ENCODE measurements around the gene TRMU. TPM values are rescaled to one million over a fixed set of nuclear protein-coding genes. Genes with fewer than 3 reads are reported as not detected.

The TRMU gene
- total and polyA plus RNA-seq, 4 donors, result 14.3 to 34.4 (median 18.6) TPM

DNA sequence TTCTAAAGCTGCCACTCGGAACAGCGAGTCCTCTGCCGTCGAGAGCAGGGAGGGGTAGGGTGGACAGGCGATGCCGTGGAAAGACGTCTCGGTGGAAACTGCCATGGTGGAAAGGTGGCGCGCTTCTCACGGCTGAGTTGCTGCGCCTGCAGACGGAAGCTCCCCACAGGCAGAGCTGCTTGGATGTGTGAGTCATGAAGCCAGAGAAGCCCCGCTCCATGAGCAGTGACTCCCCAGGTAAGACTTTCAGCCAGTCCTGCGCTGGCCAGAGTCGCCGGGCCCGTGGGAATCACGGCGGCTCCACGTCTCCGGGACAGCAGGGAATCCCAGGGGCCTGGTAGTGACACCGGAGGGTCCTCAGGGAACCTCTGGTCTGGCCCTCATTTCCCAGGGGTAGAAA, 4.0 kb upstream of the TRMU start:
- TF ChIP-seq HNF4G (IDR thresholded peaks at IDR 0.05) (no peak), REST (IDR thresholded peaks at IDR 0.05) (no peak), FOXA1 (IDR thresholded peaks at IDR 0.05) (no peak), FOXA2 (IDR thresholded peaks at IDR 0.05) (no peak), GABPA (IDR thresholded peaks at IDR 0.05 in 1 of 2, conservative IDR thresholded peaks at IDR 0.05 in 1 of 2) (no peak)
- H3K36me3 ChIP-seq (ENCODE audit: control insufficient read depth in 4 of 4, insufficient read depth in 3 of 4, low read depth in 1 of 4, low read length in 3 of 4), result no peaks in the 10 kb centered on the region
- no peak for DNase-seq (ENCODE audit: low spot score)
- peaks cover 0 to 3% (median under 1%) of the 10 kb centered on the region in 4 donors for H3K4me1 ChIP-seq (ENCODE audit: control insufficient read depth in 4 of 4, insufficient read depth in 4 of 4, low read length in 3 of 4)
- no peak overlapping the region for H3K27ac ChIP-seq (ENCODE audit: low read depth in 1 of 2, low read length in 2 of 2)
- no peaks in the 10 kb centered on the region for H3K27me3 ChIP-seq (ENCODE audit: control insufficient read depth in 4 of 4, insufficient read depth in 4 of 4, low read length in 3 of 4)
- H3K4me3 ChIP-seq (ENCODE audit: low read depth in 1 of 3, low read length in 3 of 3), result no peak overlapping the region
- H3K9me3 ChIP-seq (ENCODE audit: control insufficient read depth in 4 of 4, low read length in 3 of 4), result no peaks in the 10 kb centered on the region
- no peak overlapping the region for H3K9ac ChIP-seq (ENCODE audit: low read depth in 1 of 2, low read length in 2 of 2)
- WGBS, result 98% methylated on average over 23 of the region's 23 CpGs

DNA sequence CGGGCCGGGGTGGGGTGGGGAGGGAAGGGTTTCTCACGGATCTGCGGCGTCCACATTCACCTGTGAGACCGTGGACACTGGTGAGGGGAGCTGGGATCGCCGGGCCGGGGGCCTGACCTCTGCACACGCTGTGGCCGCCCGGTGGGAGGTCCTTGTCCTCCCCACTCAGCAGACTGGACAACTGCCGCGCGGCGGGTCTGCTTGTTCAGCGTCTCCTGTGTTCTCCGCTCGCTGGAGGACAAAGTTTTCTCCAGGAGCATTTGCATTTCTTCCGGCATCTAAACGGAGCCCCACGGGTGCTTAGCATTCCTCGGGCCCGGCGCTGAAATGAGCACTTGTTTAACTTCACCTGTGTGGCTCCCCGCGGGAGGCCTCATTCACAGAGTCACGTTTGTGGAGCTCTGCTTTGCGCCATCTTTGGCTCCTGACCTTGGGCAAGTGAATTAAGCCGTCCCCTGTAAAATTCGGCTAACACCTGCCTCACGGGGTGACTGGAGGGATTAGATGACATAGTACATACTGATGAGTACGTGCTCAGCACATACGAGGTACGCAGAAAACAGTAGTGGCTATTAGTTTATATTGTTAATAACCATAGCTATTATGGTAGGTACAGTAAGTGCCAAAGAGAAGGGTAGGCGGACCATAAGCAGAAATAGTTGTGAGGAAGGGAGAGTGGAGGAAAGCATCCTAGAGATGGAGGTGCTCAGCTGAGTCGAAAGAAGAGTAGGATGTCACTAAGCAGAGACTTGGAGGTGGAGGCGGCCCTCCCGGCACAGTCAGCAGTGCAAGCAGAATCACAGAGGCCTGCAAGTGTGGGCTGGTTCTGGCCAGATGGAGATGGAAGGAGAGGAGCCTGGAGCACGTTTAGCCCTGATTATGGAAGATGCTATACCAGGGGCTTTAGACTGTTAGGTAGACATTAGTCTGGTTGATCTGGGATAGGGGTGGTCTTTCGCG, 885 bp downstream of the TRMU start:
- DNase-seq (ENCODE audit: low spot score), result peak; percentile 46
- 9% methylated on average over 42 of the region's 42 CpGs for WGBS
- peaks cover 3 to 22% (median 18%) of the 10 kb centered on the region in 4 donors for H3K36me3 ChIP-seq (ENCODE audit: control insufficient read depth in 4 of 4, insufficient read depth in 3 of 4, low read depth in 1 of 4, low read length in 3 of 4)

GRCh38 chr22:46337870-46338269, 2.4 kb downstream of the TRMU start:
- H3K27ac ChIP-seq (ENCODE audit: low read depth in 1 of 2, low read length in 2 of 2), result no peak overlapping the region
- peaks cover 0 to 20% (median 10%) of the 10 kb centered on the region in 4 donors for H3K4me1 ChIP-seq (ENCODE audit: control insufficient read depth in 4 of 4, insufficient read depth in 4 of 4, low read length in 3 of 4)
- no peaks in the 10 kb centered on the region for H3K27me3 ChIP-seq (ENCODE audit: control insufficient read depth in 4 of 4, insufficient read depth in 4 of 4, low read length in 3 of 4)
- H3K9me3 ChIP-seq (ENCODE audit: control insufficient read depth in 4 of 4, low read length in 3 of 4), result no peaks in the 10 kb centered on the region
- H3K4me3 ChIP-seq (ENCODE audit: low read depth in 1 of 3, low read length in 3 of 3), result no peak overlapping the region
- no peak for DNase-seq (ENCODE audit: low spot score)
- H3K36me3 ChIP-seq (ENCODE audit: control insufficient read depth in 4 of 4, insufficient read depth in 3 of 4, low read depth in 1 of 4, low read length in 3 of 4), result peaks cover 4 to 34% (median 27%) of the 10 kb centered on the region in 4 donors
- WGBS, result 95% methylated on average over 9 of the region's 9 CpGs
- no peak overlapping the region for H3K9ac ChIP-seq (ENCODE audit: low read depth in 1 of 2, low read length in 2 of 2)
- TF ChIP-seq RAD21 (IDR thresholded peaks at IDR 0.05) (no peak), ZBTB33 (IDR thresholded peaks at IDR 0.05) (no peak), EGR1 (IDR thresholded peaks at IDR 0.05; ENCODE audit: low read depth in 2 of 2) (no peak), SP1 (IDR thresholded peaks at IDR 0.05) (no peak), RXRA (IDR thresholded peaks at IDR 0.05) (no peak), NR2F2 (IDR thresholded peaks at IDR 0.05) (no peak), HNF4A (conservative IDR thresholded peaks at IDR 0.05) (no peak), YY1 (IDR thresholded peaks at IDR 0.05) (no peak), JUND (IDR thresholded peaks at IDR 0.05) (no peak), REST (IDR thresholded peaks at IDR 0.05) (no peak), MAX (IDR thresholded peaks at IDR 0.05) (no peak), FOXA2 (IDR thresholded peaks at IDR 0.05) (no peak)

More for the DNA sequence above, 885 bp downstream of the TRMU start:
- Histone ChIP-seq H3K9me3 (ENCODE audit: control insufficient read depth in 4 of 4, low read length in 3 of 4) (no peaks in the 10 kb centered on the region), H3K4me3 (ENCODE audit: low read depth in 1 of 3, low read length in 3 of 3) (peak overlapping the region; percentile 68 to 93 (median 89)), H3K27ac (ENCODE audit: low read depth in 1 of 2, low read length in 2 of 2) (peak overlapping the region; percentile 74 to 87), H3K4me1 (ENCODE audit: control insufficient read depth in 4 of 4, insufficient read depth in 4 of 4, low read length in 3 of 4) (peaks cover 0 to 20% (median 10%) of the 10 kb centered on the region in 4 donors), H3K27me3 (ENCODE audit: control insufficient read depth in 4 of 4, insufficient read depth in 4 of 4, low read length in 3 of 4) (no peaks in the 10 kb centered on the region), H3K9ac (ENCODE audit: low read depth in 1 of 2, low read length in 2 of 2) (peak overlapping the region; percentile 10 to 87)
- TF ChIP-seq YY1 (IDR thresholded peaks at IDR 0.05) (peak; percentile 68), TAF1 (conservative IDR thresholded peaks at IDR 0.05) (no peak)

Measured in liver (tissue), 9 donors.